ENCODE measurements around the gene NOX5. TPM values are rescaled to one million over a fixed set of nuclear protein-coding genes. Genes with fewer than 3 reads are reported as not detected.

Gene NOX5
- total RNA-seq, 2 experiments from 2014 or later = not detected

GRCh38 chr15:68990992-68991500 lies 23.4 kb upstream of the NOX5 start:
- CTCF ChIA-PET = no interaction called here

GRCh38 chr15:68991723-68992122 lies 22.8 kb upstream of the NOX5 start:
- CTCF ChIA-PET = no interaction called here
- POLR2A ChIA-PET = no interaction called here

More at GRCh38 chr15:68990992-68991500, 23.4 kb upstream of the NOX5 start:
- POLR2A ChIA-PET = no interaction called here

GRCh38 chr15:68992696-68993095 lies 21.8 kb upstream of the NOX5 start:
- CTCF ChIA-PET = no interaction called here
- POLR2A ChIA-PET = no interaction called here

GRCh38 chr15:68993276-68993675 lies 21.2 kb upstream of the NOX5 start:
- POLR2A ChIA-PET = no interaction called here
- CTCF ChIA-PET = no interaction called here

- POLR2A ChIA-PET = no interaction called here
- CTCF ChIA-PET = no interaction called here
Measured at GRCh38 chr15:68994149-68994548, 20.3 kb upstream of the NOX5 start.

GRCh38 chr15:68994981-68995761 lies 19.3 kb upstream of the NOX5 start:
- ChIA-PET POLR2A (no interaction called here), CTCF (no interaction called here)

- CTCF ChIA-PET = no interaction called here
- POLR2A ChIA-PET = no interaction called here
Measured at GRCh38 chr15:68997050-68997449, 17.4 kb upstream of the NOX5 start.

- CTCF ChIA-PET = no interaction called here
- POLR2A ChIA-PET = no interaction called here
Measured at GRCh38 chr15:68997930-68998777, 16.3 kb upstream of the NOX5 start.

- POLR2A ChIA-PET = no interaction called here
- CTCF ChIA-PET = no interaction called here
Measured at GRCh38 chr15:68999091-68999490, 15.4 kb upstream of the NOX5 start.

GRCh38 chr15:69000091-69000490 lies 14.4 kb upstream of the NOX5 start:
- ChIA-PET CTCF (no interaction called here), POLR2A (no interaction called here)

GRCh38 chr15:69000725-69001503 lies 13.6 kb upstream of the NOX5 start:
- POLR2A ChIA-PET = no interaction called here
- CTCF ChIA-PET = no interaction called here

- ChIA-PET CTCF (no interaction called here), POLR2A (no interaction called here)
Measured at GRCh38 chr15:69002783-69003182, 11.7 kb upstream of the NOX5 start.

GRCh38 chr15:69004011-69004410 lies 10.5 kb upstream of the NOX5 start:
- CTCF ChIA-PET = no interaction called here
- POLR2A ChIA-PET = no interaction called here

- ChIA-PET POLR2A (no interaction called here), CTCF (no interaction called here)
Measured at GRCh38 chr15:69008056-69008455, 6.4 kb upstream of the NOX5 start.

GRCh38 chr15:69009341-69009740 lies 5.2 kb upstream of the NOX5 start:
- ChIA-PET CTCF (no interaction called here), POLR2A (no interaction called here)

- ChIA-PET POLR2A (interaction anchor here (0.6 kb wide), 1 partner anchor 357 kb away, joined by 3 read pairs; no protein-coding TSS in a partner anchor), CTCF (no interaction called here)
Measured at GRCh38 chr15:69011641-69012040, 2.9 kb upstream of the NOX5 start.

- ChIA-PET POLR2A (no interaction called here), CTCF (no interaction called here)
Measured at GRCh38 chr15:69012761-69013364, 1.6 kb upstream of the NOX5 start.

- CTCF ChIA-PET = no interaction called here
- POLR2A ChIA-PET = no interaction called here
Measured at GRCh38 chr15:69013726-69014406, 629 bp upstream of the NOX5 start.

- ChIA-PET POLR2A (no interaction called here), CTCF (no interaction called here)
Measured at GRCh38 chr15:69015591-69015990, 1.1 kb downstream of the NOX5 start.

All from activated CD8-positive, alpha-beta memory T cell treated with anti-CD3 and anti-CD28 coated beads for 36 hours (primary cell).